22Rv1 (cell line): ENCODE data around the gene DEFB113.

Experiments used
- H3K27ac ChIP-seq: fragments of 450-650 bp; 2 replicates; pipeline ENCODE4 v1.5.1; 2017
- CTCF ChIP-seq: fragments of 450-650 bp; IDR thresholded peaks from 2 replicates; pipeline ENCODE4 v1.5.1; 2017; ENCODE audit warnings: mild to moderate bottlenecking
- ZFX ChIP-seq: fragments of 450-650 bp; IDR thresholded peaks from 2 replicates; pipeline ENCODE4 v1.6.1; 2017; ENCODE audit warnings: antibody characterized with exemption, borderline replicate concordance

The DEFB113 gene

GRCh38 chr6:49982046-49982445 is 12.6 kb upstream of the DEFB113 start:
- no peak overlapping the region for H3K27ac ChIP-seq
- no peak for TF ChIP-seq CTCF
- no peak for TF ChIP-seq ZFX

DNA sequence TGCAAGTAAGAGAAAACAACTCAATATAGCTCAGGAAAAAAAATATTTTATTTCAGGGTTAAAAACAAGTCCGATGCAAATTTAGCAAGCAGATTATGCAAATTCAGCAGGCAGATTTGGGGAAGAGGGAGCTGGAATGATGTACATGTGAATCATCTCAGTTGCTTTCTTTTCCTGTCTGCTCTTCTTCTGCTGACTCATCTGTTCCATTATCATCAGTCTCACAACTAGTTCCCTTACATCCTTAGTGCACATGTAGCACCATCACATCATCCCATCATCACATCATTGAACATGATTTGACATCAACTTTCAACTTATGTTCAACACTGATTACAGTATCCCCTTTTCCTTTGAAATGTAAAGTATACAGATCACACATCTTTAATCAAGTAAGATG is 11.5 kb upstream of the DEFB113 start:
- no peak overlapping the region for H3K27ac ChIP-seq
- no peak for TF ChIP-seq ZFX
- TF ChIP-seq CTCF, result no peak

DNA sequence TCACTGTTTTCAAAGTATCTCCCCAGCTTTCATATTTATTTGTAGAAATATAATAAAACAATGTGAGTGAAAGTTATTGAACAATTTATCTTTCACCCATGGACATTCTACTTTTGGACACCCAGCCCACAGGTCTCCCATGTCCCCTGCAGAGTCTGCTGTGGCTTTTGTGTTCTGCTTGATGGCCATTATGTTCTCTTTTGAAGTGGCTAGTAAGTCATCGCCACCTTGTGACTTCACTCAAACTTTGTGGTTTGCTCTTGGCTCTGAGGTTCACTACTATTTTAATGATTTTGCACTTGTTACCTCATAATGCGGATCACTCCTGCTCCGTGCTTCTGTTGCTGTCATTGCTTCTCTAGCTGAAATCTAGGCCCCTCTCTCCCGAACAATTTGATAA is 10.2 kb upstream of the DEFB113 start:
- TF ChIP-seq ZFX (no peak), CTCF (no peak)
- no peak overlapping the region for H3K27ac ChIP-seq

- TF ChIP-seq CTCF (no peak), ZFX (no peak)
These were observed 9.2 kb upstream of the DEFB113 start for GRCh38 chr6:49978332-49979226.

DNA sequence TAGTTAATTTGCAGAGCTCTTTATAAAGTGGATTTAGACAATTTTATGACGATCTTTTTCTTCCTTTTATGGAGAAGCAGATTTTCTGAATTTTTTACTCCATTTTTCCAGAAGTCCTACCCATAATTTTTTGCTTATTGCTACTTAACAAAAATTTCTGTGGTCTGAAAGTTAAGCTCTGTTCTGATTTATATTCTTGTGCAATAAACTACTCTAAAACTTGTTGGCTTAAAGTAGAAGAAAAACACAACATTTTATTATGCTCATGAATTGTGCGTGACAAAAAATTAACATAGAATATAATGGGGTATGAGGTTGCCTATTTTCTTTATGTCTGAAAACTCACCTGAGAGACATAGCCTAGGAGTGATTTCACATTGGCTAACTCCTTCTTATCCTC is 2.6 kb downstream of the DEFB113 start:
- no peak overlapping the region for H3K27ac ChIP-seq
- TF ChIP-seq ZFX (no peak), CTCF (no peak)

More at GRCh38 chr6:49978332-49979226, 9.2 kb upstream of the DEFB113 start:
- H3K27ac ChIP-seq, result no peak overlapping the region

DNA sequence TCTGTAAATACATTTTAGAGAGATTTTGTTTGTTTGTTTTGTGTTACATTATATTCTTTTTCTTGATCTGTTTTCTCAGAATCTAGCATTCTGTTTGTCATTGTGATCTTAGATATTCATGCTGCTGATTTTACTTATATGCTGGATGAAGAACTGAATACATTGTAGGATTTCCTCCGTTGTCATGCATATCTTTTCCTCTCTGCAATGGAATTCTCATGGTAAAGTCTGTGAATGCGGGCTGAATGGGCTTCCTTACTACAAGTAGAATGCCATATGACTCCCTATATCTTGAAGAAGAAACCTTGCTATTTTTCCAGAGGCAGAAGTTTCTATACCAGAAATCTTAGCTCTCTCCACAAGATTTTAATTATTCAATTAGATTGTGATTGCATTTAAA is 3.1 kb downstream of the DEFB113 start:
- no peak for TF ChIP-seq CTCF
- no peak for TF ChIP-seq ZFX
- H3K27ac ChIP-seq, result no peak overlapping the region

DNA sequence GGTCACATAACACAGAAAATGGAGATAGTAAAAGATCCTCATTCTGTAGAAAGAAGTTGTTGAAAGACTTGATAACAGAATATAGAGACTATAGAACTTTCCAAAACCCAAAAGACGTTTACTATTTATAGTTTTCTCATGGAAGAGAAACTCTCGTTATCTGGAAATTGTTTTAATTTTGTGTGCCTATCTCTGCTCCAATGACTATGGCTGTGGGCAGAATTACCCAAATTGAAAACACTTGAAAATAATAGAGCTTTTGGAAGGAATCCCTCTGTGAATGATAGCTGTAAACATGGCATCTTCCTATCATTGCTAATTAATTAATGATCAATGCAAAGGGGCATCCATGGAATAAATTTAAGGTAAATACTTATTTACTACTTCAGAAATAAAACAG is 5.4 kb downstream of the DEFB113 start, which contains the start of gene DEFB114:
DEFB114 (minus strand) TSS at position 101 of the 400 bp plus-strand sequence; CDS start at position 42, 59 bp downstream.
- TF ChIP-seq CTCF (no peak), ZFX (no peak)
- H3K27ac ChIP-seq, result no peak within 1 kb of the TSS
